Skeletal muscle tissue (tissue), 4 donors: ENCODE results near the gene LRRC17. TPM values are rescaled to one million over a fixed set of nuclear protein-coding genes. Genes with fewer than 3 reads are reported as not detected.

Experiments
- H3K27ac ChIP-seq: one replicate; pipeline ENCODE4 v1.7.0; 2013; ENCODE audit warnings: mild to moderate bottlenecking, low read depth, low read length, inconsistent platforms
- H3K27me3 ChIP-seq, 3 donors: one replicate each; pipeline ENCODE4 v1.7.0; 2013; ENCODE audit warnings: low read length in 3 of 3; ENCODE audit not compliant: control insufficient read depth in 3 of 3, insufficient read depth in 3 of 3
- H3K36me3 ChIP-seq, 3 donors: one replicate each; pipeline ENCODE4 v1.7.0; 2013; ENCODE audit warnings: low read length in 3 of 3; ENCODE audit not compliant: control insufficient read depth in 3 of 3, insufficient read depth in 3 of 3
- H3K4me1 ChIP-seq, 3 donors: one replicate each; pipeline ENCODE4 v1.7.0; 2013; ENCODE audit warnings: low read length in 3 of 3, mild to moderate bottlenecking in 3 of 3; ENCODE audit not compliant: control insufficient read depth in 3 of 3, insufficient read depth in 3 of 3
- H3K4me3 ChIP-seq, 3 donors: one replicate each; pipeline ENCODE4 v1.7.0; 2013; ENCODE audit warnings: low read length in 3 of 3
- H3K9ac ChIP-seq, 3 donors: one replicate each; pipeline ENCODE4 v1.7.0; 2013; ENCODE audit warnings: low read length in 3 of 3, mild to moderate bottlenecking in 3 of 3, moderate library complexity in 2 of 3, low read depth in 1 of 3
- H3K9me3 ChIP-seq, 3 donors: one replicate each; pipeline ENCODE4 v1.7.0; 2013; ENCODE audit warnings: low read length in 3 of 3; ENCODE audit not compliant: control insufficient read depth in 3 of 3
- total RNA-seq: library from RNA; depleted of rRNA; stranded (reverse); fragments of >200 nt; gene quantifications from one replicate; pipeline ENCODE4 v1.2.3, GENCODE V29; 2014
- donor health status: Osteomylitis.

The LRRC17 gene
- total RNA-seq, 1 donor from 2014 or later, result 28.2 TPM

GRCh38 chr7:102981451-102981850, 68.7 kb downstream of the LRRC17 start:
- Histone ChIP-seq H3K27me3 (no peaks in the 10 kb centered on the region), H3K9me3 (no peaks in the 10 kb centered on the region), H3K4me1 (no peaks in the 10 kb centered on the region), H3K9ac (no peak overlapping the region), H3K4me3 (no peak overlapping the region), H3K36me3 (no peaks in the 10 kb centered on the region), H3K27ac (no peak overlapping the region)

- no peak overlapping the region for H3K9ac ChIP-seq
- no peaks in the 10 kb centered on the region for H3K9me3 ChIP-seq
- no peaks in the 10 kb centered on the region for H3K4me1 ChIP-seq
Observed at GRCh38 chr7:102982235-102982634, 69.4 kb downstream of the LRRC17 start.

GRCh38 chr7:102983602-102984001, 70.8 kb downstream of the LRRC17 start:
- Histone ChIP-seq H3K9ac (no peak overlapping the region), H3K27me3 (no peaks in the 10 kb centered on the region), H3K9me3 (no peaks in the 10 kb centered on the region), H3K4me1 (no peaks in the 10 kb centered on the region), H3K36me3 (no peaks in the 10 kb centered on the region), H3K4me3 (no peak overlapping the region), H3K27ac (no peak overlapping the region)

More at GRCh38 chr7:102982235-102982634, 69.4 kb downstream of the LRRC17 start:
- no peak overlapping the region for H3K4me3 ChIP-seq
- H3K27ac ChIP-seq, result no peak overlapping the region
- H3K36me3 ChIP-seq, result no peaks in the 10 kb centered on the region
- H3K27me3 ChIP-seq, result no peaks in the 10 kb centered on the region

- no peak overlapping the region for H3K4me3 ChIP-seq
- H3K27me3 ChIP-seq, result no peaks in the 10 kb centered on the region
- no peaks in the 10 kb centered on the region for H3K36me3 ChIP-seq
Observed at GRCh38 chr7:102985176-102985783, 72.5 kb downstream of the LRRC17 start.

GRCh38 chr7:102988088-102988487, 75.3 kb downstream of the LRRC17 start:
- Histone ChIP-seq H3K27ac (no peak overlapping the region), H3K4me3 (no peak overlapping the region), H3K9ac (no peak overlapping the region), H3K4me1 (peaks cover 0 to 4% (median 0%) of the 10 kb centered on the region in 3 donors), H3K9me3 (no peaks in the 10 kb centered on the region), H3K36me3 (no peaks in the 10 kb centered on the region), H3K27me3 (no peaks in the 10 kb centered on the region)

More at GRCh38 chr7:102985176-102985783, 72.5 kb downstream of the LRRC17 start:
- Histone ChIP-seq H3K27ac (no peak overlapping the region), H3K9ac (no peak overlapping the region), H3K9me3 (no peaks in the 10 kb centered on the region), H3K4me1 (no peaks in the 10 kb centered on the region)

GRCh38 chr7:102988631-102989560, 76.1 kb downstream of the LRRC17 start:
- Histone ChIP-seq H3K9me3 (no peaks in the 10 kb centered on the region), H3K9ac (no peak overlapping the region), H3K36me3 (no peaks in the 10 kb centered on the region), H3K4me1 (peaks cover 0 to 4% (median 0%) of the 10 kb centered on the region in 3 donors), H3K27ac (no peak overlapping the region), H3K4me3 (no peak overlapping the region), H3K27me3 (no peaks in the 10 kb centered on the region)

- H3K27me3 ChIP-seq, result no peaks in the 10 kb centered on the region
- H3K27ac ChIP-seq, result no peak overlapping the region
- H3K36me3 ChIP-seq, result no peaks in the 10 kb centered on the region
- H3K9ac ChIP-seq, result no peak overlapping the region
- H3K4me1 ChIP-seq, result peaks cover 0 to 4% (median 0%) of the 10 kb centered on the region in 3 donors
- H3K9me3 ChIP-seq, result no peaks in the 10 kb centered on the region
- H3K4me3 ChIP-seq, result no peak overlapping the region
Observed at GRCh38 chr7:102990642-102991041, 77.8 kb downstream of the LRRC17 start.

- H3K36me3 ChIP-seq, result no peaks in the 10 kb centered on the region
Observed at GRCh38 chr7:102991077-102991539, 78.3 kb downstream of the LRRC17 start.

GRCh38 chr7:102991540-102992214, 78.9 kb downstream of the LRRC17 start:
- peaks cover 0 to 4% (median 0%) of the 10 kb centered on the region in 3 donors for H3K4me1 ChIP-seq
- no peak overlapping the region for H3K4me3 ChIP-seq
- H3K9ac ChIP-seq, result no peak overlapping the region
- no peaks in the 10 kb centered on the region for H3K27me3 ChIP-seq
- no peaks in the 10 kb centered on the region for H3K36me3 ChIP-seq
- no peaks in the 10 kb centered on the region for H3K9me3 ChIP-seq
- no peak overlapping the region for H3K27ac ChIP-seq

More at GRCh38 chr7:102991077-102991539, 78.3 kb downstream of the LRRC17 start:
- no peak overlapping the region for H3K4me3 ChIP-seq
- H3K9ac ChIP-seq, result no peak overlapping the region
- H3K27me3 ChIP-seq, result no peaks in the 10 kb centered on the region
- no peak overlapping the region for H3K27ac ChIP-seq
- no peaks in the 10 kb centered on the region for H3K9me3 ChIP-seq
- peaks cover 0 to 4% (median 0%) of the 10 kb centered on the region in 3 donors for H3K4me1 ChIP-seq
